22Rv1 (cell line): ENCODE data around the gene PHLDB3.

Experiments used
- CTCF ChIP-seq: fragments of 450-650 bp; IDR thresholded peaks from 2 replicates; pipeline ENCODE4 v1.5.1; 2017; ENCODE audit warnings: mild to moderate bottlenecking
- ZFX ChIP-seq: fragments of 450-650 bp; IDR thresholded peaks from 2 replicates; pipeline ENCODE4 v1.6.1; 2017; ENCODE audit warnings: antibody characterized with exemption, borderline replicate concordance

DNA sequence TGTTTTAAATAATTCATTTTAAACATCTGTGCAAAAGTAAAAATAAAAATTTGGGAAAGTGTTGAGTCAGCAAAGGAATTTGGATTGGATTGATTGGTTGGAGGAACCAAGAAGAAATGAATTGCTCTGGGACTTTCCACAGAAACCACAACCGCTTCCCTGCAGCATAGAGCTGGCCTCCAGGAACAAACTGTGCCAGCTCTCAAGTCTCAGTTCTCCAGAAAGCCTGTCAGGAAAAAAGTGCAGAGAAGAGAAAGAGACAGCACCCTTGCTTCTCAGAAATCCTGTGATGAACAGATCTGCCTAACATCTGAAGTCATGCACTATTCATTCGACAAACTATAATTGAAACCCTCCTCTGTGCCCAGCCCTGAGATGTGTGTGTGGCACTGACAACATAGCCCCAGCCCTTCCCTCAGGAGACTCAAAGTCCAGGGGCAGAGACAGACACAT lies 54.0 kb downstream of the PHLDB3 start:
- TF ChIP-seq CTCF (no peak), ZFX (no peak)
